Measurements from ENCODE around the gene RABAC1. TPM values are rescaled to one million over a fixed set of nuclear protein-coding genes. Genes with fewer than 3 reads are reported as not detected.

The RABAC1 gene
- total and polyA plus RNA-seq, 2 of the 8 experiments (the other 6 are each of a cell fraction or from before 2014, with no cell fraction given) = 124 to 439 TPM

GRCh38 chr19:41998246-41999020 is 39.3 kb upstream of the RABAC1 start (continued):
- TF ChIP-seq TAF7 (optimal IDR thresholded peaks at IDR 0.05; ENCODE audit: borderline replicate concordance, low read depth, low read length) (peak; percentile 56), TAF1 (IDR thresholded peaks at IDR 0.05; ENCODE audit: low read depth, low read length) (peak; percentile 32; the same call in 1 of the 2 replicates)
- TF ChIP-seq, protein P1, sequence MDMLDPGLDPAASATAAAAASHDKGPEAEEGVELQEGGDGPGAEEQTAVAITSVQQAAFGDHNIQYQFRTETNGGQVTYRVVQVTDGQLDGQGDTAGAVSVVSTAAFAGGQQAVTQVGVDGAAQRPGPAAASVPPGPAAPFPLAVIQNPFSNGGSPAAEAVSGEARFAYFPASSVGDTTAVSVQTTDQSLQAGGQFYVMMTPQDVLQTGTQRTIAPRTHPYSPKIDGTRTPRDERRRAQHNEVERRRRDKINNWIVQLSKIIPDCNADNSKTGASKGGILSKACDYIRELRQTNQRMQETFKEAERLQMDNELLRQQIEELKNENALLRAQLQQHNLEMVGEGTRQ (IDR thresholded peaks at IDR 0.05; ENCODE audit: low read length) = no peak

Data from H1 (cell line).